GM23248 (cell line): ENCODE data around the gene EP300.

ENCODE experiments used
- EZH2 ChIP-seq: fragments of 200-600 bp; sonication (generic); IDR thresholded peaks from 2 replicates; pipeline ENCODE4 v1.6.1; 2018; ENCODE audit warnings: antibody characterized with exemption, mild to moderate bottlenecking; ENCODE audit not compliant: insufficient read depth, poor library complexity, severe bottlenecking
- EZH2phosphoT487 ChIP-seq: fragments of 200-600 bp; sonication (generic); IDR thresholded peaks from 2 replicates; pipeline ENCODE4 v1.6.1; 2018; ENCODE audit warnings: antibody characterized with exemption, moderate library complexity, mild to moderate bottlenecking, low read depth; ENCODE audit not compliant: insufficient read depth

GRCh38 chr22:41175546-41175945 lies 83.2 kb downstream of the EP300 start:
- TF ChIP-seq EZH2 (no peak), EZH2phosphoT487 (no peak)
